DND-41 (cell line): ENCODE data around the gene B3GLCT.

ENCODE experiments used
- EZH2 ChIP-seq: IDR thresholded peaks from 3 replicates; pipeline ENCODE4 v1.6.1; 2012; ENCODE audit warnings: borderline replicate concordance, low read depth, mild to moderate bottlenecking, moderate library complexity, low read length, inconsistent platforms; ENCODE audit not compliant: severe bottlenecking
- TF ChIP-seq, protein P1 (sequence below): IDR thresholded peaks from 2 replicates; pipeline ENCODE4 v1.5.1; 2012; ENCODE audit warnings: borderline replicate concordance, low read length, moderate library complexity, mild to moderate bottlenecking; ENCODE audit not compliant: poor library complexity, severe bottlenecking; ENCODE audit errors: extremely low read depth

DNA sequence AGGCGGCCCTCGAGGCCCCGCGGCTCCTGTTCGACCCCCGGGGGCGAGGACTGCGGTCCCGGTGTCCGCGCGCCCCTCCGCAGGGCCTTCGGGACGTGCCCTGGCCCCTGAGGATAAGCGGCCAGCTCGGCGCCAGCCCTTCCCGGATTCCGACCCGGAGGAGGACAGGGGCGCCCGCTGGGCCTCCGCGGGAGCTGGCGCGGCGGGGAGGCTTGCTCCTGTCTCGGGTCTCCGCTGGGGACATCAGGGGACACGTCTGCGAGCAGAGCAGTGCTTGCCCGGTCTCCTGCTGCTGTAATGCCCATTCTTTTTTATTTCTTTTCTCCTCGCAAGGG, 829 bp downstream of the B3GLCT start:
- TF ChIP-seq, protein P1, sequence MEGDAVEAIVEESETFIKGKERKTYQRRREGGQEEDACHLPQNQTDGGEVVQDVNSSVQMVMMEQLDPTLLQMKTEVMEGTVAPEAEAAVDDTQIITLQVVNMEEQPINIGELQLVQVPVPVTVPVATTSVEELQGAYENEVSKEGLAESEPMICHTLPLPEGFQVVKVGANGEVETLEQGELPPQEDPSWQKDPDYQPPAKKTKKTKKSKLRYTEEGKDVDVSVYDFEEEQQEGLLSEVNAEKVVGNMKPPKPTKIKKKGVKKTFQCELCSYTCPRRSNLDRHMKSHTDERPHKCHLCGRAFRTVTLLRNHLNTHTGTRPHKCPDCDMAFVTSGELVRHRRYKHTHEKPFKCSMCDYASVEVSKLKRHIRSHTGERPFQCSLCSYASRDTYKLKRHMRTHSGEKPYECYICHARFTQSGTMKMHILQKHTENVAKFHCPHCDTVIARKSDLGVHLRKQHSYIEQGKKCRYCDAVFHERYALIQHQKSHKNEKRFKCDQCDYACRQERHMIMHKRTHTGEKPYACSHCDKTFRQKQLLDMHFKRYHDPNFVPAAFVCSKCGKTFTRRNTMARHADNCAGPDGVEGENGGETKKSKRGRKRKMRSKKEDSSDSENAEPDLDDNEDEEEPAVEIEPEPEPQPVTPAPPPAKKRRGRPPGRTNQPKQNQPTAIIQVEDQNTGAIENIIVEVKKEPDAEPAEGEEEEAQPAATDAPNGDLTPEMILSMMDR = no peak
- no peak for TF ChIP-seq EZH2
